Mesothelial cell of epicardium (in vitro differentiated cells): Measurements from ENCODE around the gene ATRNL1. TPM values are rescaled to one million over a fixed set of nuclear protein-coding genes. Genes with fewer than 3 reads are reported as not detected.

Source experiments
- DNase-seq, 2 experiments: peaks; one replicate each; pipeline ENCODE4 v3.0.0; 2021; ENCODE audit warnings: low spot score in 2 of 2; ENCODE audit not compliant: unreplicated experiment in 2 of 2
- H3K27ac Mint-ChIP-seq: 2 replicates; pipeline ENCODE4 v1.8.0; 2021; ENCODE audit warnings: mixed read lengths
- H3K27me3 Mint-ChIP-seq: 2 replicates; pipeline ENCODE4 v1.8.0; 2021; ENCODE audit warnings: low read depth, mixed read lengths
- H3K36me3 Mint-ChIP-seq: 2 replicates; pipeline ENCODE4 v1.8.0; 2021; ENCODE audit warnings: mixed read lengths
- H3K4me1 Mint-ChIP-seq: 2 replicates; pipeline ENCODE4 v1.8.0; 2021; ENCODE audit warnings: mixed read lengths
- H3K4me3 Mint-ChIP-seq: 2 replicates; pipeline ENCODE4 v1.8.0; 2021; ENCODE audit warnings: mild to moderate bottlenecking, moderate library complexity, mixed read lengths
- H3K9me3 Mint-ChIP-seq: 2 replicates; pipeline ENCODE4 v1.8.0; 2021; ENCODE audit warnings: mixed read lengths
- CTCF ChIP-seq: fragments of 200-600 bp; sonication (generic); IDR thresholded peaks from one replicate; pipeline ENCODE4 v1.5.0; 2021; ENCODE audit warnings: antibody characterized with exemption; ENCODE audit not compliant: unreplicated experiment
- total RNA-seq: library from RNA; stranded (reverse); gene quantifications from 3 replicates; pipeline ENCODE4 v1.2.1, GENCODE V29; 2021

Gene ATRNL1
- total RNA-seq, 1 donor from 2014 or later, result 39.6 TPM

GRCh38 chr10:115795964-115796363 is 702.8 kb downstream of the ATRNL1 start:
- Mint-ChIP-seq H3K4me3 (no peak overlapping the region), H3K27ac (no peak overlapping the region), H3K27me3 (no peaks in the 10 kb centered on the region), H3K4me1 (peaks cover 16% of the 10 kb centered on the region), H3K36me3 (peaks cover 8% of the 10 kb centered on the region), H3K9me3 (peaks cover 22% of the 10 kb centered on the region)
- TF ChIP-seq CTCF, result no peak
- DNase-seq, result no peak

- peaks cover 7% of the 10 kb centered on the region for H3K4me1 Mint-ChIP-seq
Observed at GRCh38 chr10:115801457-115801856, 708.3 kb downstream of the ATRNL1 start.

GRCh38 chr10:115801992-115802391 is 708.8 kb downstream of the ATRNL1 start:
- no peak for DNase-seq

More at GRCh38 chr10:115801457-115801856, 708.3 kb downstream of the ATRNL1 start:
- Mint-ChIP-seq H3K27me3 (no peaks in the 10 kb centered on the region), H3K4me3 (no peak overlapping the region), H3K36me3 (no peaks in the 10 kb centered on the region), H3K27ac (no peak overlapping the region), H3K9me3 (peaks cover under 1% of the 10 kb centered on the region)
- TF ChIP-seq CTCF, result no peak
- no peak for DNase-seq

GRCh38 chr10:115802911-115803310 is 709.7 kb downstream of the ATRNL1 start:
- Mint-ChIP-seq H3K27me3 (no peaks in the 10 kb centered on the region), H3K4me1 (no peaks in the 10 kb centered on the region), H3K9me3 (no peaks in the 10 kb centered on the region), H3K27ac (no peak overlapping the region), H3K36me3 (no peaks in the 10 kb centered on the region), H3K4me3 (no peak overlapping the region)
- DNase-seq, result no peak
- TF ChIP-seq CTCF, result no peak

More at GRCh38 chr10:115801992-115802391, 708.8 kb downstream of the ATRNL1 start:
- no peaks in the 10 kb centered on the region for H3K36me3 Mint-ChIP-seq
- H3K27ac Mint-ChIP-seq, result no peak overlapping the region
- TF ChIP-seq CTCF, result no peak
- H3K4me3 Mint-ChIP-seq, result no peak overlapping the region
- no peaks in the 10 kb centered on the region for H3K9me3 Mint-ChIP-seq
- H3K4me1 Mint-ChIP-seq, result peaks cover 3% of the 10 kb centered on the region
- H3K27me3 Mint-ChIP-seq, result no peaks in the 10 kb centered on the region

GRCh38 chr10:115814542-115814941 is 721.4 kb downstream of the ATRNL1 start:
- no peak overlapping the region for H3K27ac Mint-ChIP-seq

More at GRCh38 chr10:115814542-115814941, 721.4 kb downstream of the ATRNL1 start:
- Mint-ChIP-seq H3K4me1 (peaks cover 10% of the 10 kb centered on the region), H3K27me3 (no peaks in the 10 kb centered on the region), H3K36me3 (no peaks in the 10 kb centered on the region), H3K9me3 (peaks cover 7% of the 10 kb centered on the region), H3K4me3 (no peak overlapping the region)
- no peak for DNase-seq
- TF ChIP-seq CTCF, result no peak
